ENCODE data around the gene CDH13. TPM values are rescaled to one million over a fixed set of nuclear protein-coding genes. Genes with fewer than 3 reads are reported as not detected.

CDH13 gene
- total and polyA plus RNA-seq, 10 of the 15 experiments (the other 5 are each of a cell fraction or from before 2014, with no cell fraction given): under 0.01 to 0.05 TPM; not detected in 8

DNA sequence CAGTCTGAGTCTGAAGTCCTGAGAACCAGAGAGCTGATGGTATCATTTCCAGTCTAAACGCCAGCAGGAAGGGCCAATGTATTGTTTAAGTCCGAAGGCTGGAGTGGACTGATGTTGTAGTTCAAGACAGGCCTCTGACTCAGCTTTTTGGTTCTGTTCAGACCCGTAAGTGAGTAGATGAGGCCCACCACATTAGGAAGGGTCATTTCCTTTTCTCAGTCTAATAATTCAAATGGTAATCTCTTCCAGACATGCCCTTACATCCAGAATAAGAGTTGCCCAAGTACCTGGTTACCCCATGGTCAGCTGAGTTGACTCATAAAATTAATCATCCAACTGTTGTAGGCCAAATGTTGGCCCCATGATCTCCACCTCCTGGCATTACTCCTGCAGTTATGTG is 738.4 kb downstream of the CDH13 start:
- in situ Hi-C loops (cut with MboI): no loop called here

More for the DNA sequence above, 738.4 kb downstream of the CDH13 start:
- no peak overlapping the region for H3K4me2 ChIP-seq (ENCODE audit: control insufficient read depth, insufficient read depth)
- ATAC-seq: no peak
- ChIA-PET SMC1A (ENCODE audit: uncharacterized antibody, unreplicated experiment) (no interaction called here), POLR2A (no interaction called here), RAD21 (ENCODE audit: unreplicated experiment) (no interaction called here), CTCF (interaction anchor here (0.6 to 1.1 kb wide), 3 partner anchors 9 to 179 kb away, joined by 3 read pairs; no protein-coding TSS in a partner anchor)
- H4K20me1 ChIP-seq (ENCODE audit: control insufficient read depth, insufficient read depth): no peaks in the 10 kb centered on the region
- H3K27me3 ChIP-seq (replicated peaks in 1 of 2; ENCODE audit: control insufficient read depth in 2 of 2, insufficient read depth in 2 of 2, low read length in 1 of 2): no peaks in the 10 kb centered on the region
- H3K9ac ChIP-seq (ENCODE audit: control insufficient read depth, insufficient read depth, low read length): no peak overlapping the region
- no peak for DNase-seq (ENCODE audit: low read depth, low spot score)
- H2AFZ ChIP-seq (ENCODE audit: control insufficient read depth, low read depth, low read length): no peak overlapping the region
- H3K4me3 ChIP-seq: no peak overlapping the region
- 15% methylated on average over 3 of the region's 3 CpGs for WGBS (ENCODE audit: insufficient coverage, insufficient replicate concordance, low lambda C conversion rate, missing lambda C conversion rate)
- no peaks in the 10 kb centered on the region for H3K79me2 ChIP-seq (ENCODE audit: control insufficient read depth, insufficient read depth, low read length)
- no peaks in the 10 kb centered on the region for H3K36me3 ChIP-seq (ENCODE audit: control insufficient read depth in 2 of 2, insufficient read depth in 2 of 2, low read length in 1 of 2)
- intact Hi-C loops (cut with micrococcal nuclease; ENCODE audit: unreplicated experiment): no loop called here
- no TSS peak for BruUV-seq (replicated peaks)
- no peak for FAIRE-seq
- TF ChIP-seq TAF1 (IDR thresholded peaks at IDR 0.05; ENCODE audit: borderline replicate concordance, low read depth, low read length) (no peak), CREB1 (IDR thresholded peaks at IDR 0.05; ENCODE audit: low read depth) (no peak), CBX3 (IDR thresholded peaks at IDR 0.05; ENCODE audit: borderline replicate concordance, low read depth) (no peak), CBX5 (IDR thresholded peaks at IDR 0.05; ENCODE audit: low read depth) (no peak), ZZZ3 (IDR thresholded peaks at IDR 0.05; ENCODE audit: control insufficient read depth, insufficient read length, low read depth) (no peak), TBL1XR1 (IDR thresholded peaks at IDR 0.05; ENCODE audit: low read depth, low read length) (no peak), ZNF274 (IDR thresholded peaks at IDR 0.05; ENCODE audit: insufficient read depth, insufficient read length) (no peak)
- TF ChIP-seq, protein P1, sequence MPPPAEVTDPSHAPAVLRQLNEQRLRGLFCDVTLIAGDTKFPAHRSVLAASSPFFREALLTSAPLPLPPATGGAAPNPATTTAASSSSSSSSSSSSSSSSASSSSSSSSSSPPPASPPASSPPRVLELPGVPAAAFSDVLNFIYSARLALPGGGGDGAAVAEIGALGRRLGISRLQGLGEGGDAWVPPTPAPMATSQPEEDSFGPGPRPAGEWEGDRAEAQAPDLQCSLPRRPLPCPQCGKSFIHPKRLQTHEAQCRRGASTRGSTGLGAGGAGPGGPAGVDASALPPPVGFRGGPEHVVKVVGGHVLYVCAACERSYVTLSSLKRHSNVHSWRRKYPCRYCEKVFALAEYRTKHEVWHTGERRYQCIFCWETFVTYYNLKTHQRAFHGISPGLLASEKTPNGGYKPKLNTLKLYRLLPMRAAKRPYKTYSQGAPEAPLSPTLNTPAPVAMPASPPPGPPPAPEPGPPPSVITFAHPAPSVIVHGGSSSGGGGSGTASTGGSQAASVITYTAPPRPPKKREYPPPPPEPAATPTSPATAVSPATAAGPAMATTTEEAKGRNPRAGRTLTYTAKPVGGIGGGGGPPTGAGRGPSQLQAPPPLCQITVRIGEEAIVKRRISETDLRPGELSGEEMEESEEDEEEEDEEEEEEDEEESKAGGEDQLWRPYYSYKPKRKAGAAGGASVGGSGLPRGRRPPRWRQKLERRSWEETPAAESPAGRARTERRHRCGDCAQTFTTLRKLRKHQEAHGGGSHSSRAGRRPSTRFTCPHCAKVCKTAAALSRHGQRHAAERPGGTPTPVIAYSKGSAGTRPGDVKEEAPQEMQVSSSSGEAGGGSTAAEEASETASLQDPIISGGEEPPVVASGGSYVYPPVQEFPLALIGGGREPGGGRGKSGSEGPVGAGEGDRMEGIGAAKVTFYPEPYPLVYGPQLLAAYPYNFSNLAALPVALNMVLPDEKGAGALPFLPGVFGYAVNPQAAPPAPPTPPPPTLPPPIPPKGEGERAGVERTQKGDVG (CRISPR knock-in tag; IDR thresholded peaks at IDR 0.05): no peak
- TF ChIP-seq, protein P2, sequence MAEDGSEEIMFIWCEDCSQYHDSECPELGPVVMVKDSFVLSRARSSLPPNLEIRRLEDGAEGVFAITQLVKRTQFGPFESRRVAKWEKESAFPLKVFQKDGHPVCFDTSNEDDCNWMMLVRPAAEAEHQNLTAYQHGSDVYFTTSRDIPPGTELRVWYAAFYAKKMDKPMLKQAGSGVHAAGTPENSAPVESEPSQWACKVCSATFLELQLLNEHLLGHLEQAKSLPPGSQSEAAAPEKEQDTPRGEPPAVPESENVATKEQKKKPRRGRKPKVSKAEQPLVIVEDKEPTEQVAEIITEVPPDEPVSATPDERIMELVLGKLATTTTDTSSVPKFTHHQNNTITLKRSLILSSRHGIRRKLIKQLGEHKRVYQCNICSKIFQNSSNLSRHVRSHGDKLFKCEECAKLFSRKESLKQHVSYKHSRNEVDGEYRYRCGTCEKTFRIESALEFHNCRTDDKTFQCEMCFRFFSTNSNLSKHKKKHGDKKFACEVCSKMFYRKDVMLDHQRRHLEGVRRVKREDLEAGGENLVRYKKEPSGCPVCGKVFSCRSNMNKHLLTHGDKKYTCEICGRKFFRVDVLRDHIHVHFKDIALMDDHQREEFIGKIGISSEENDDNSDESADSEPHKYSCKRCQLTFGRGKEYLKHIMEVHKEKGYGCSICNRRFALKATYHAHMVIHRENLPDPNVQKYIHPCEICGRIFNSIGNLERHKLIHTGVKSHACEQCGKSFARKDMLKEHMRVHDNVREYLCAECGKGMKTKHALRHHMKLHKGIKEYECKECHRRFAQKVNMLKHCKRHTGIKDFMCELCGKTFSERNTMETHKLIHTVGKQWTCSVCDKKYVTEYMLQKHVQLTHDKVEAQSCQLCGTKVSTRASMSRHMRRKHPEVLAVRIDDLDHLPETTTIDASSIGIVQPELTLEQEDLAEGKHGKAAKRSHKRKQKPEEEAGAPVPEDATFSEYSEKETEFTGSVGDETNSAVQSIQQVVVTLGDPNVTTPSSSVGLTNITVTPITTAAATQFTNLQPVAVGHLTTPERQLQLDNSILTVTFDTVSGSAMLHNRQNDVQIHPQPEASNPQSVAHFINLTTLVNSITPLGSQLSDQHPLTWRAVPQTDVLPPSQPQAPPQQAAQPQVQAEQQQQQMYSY (CRISPR knock-in tag; IDR thresholded peaks at IDR 0.05): no peak
- H3K9me3 ChIP-seq (replicated peaks; ENCODE audit: control insufficient read depth, insufficient read depth, low read length): no peaks in the 10 kb centered on the region
- no peak overlapping the region for H3K27ac ChIP-seq (ENCODE audit: control insufficient read depth, insufficient read depth)
- H3K4me1 ChIP-seq (ENCODE audit: control insufficient read depth, insufficient read depth, low read length): no peaks in the 10 kb centered on the region
